GM23338 (cell line): ENCODE measurements around the gene SH3D19. TPM values are rescaled to one million over a fixed set of nuclear protein-coding genes. Genes with fewer than 3 reads are reported as not detected.

Source experiments
- ATAC-seq: fragments of 200-7000 bp; cut with Tn5 transposase; 3 replicates; pipeline ENCODE4 v1.9.1; 2020
- DNase-seq: peaks from one replicate; pipeline ENCODE4 v3.0.0-alpha.2; 2015; ENCODE audit warnings: low spot score
- H2AFZ ChIP-seq: fragments of 200-600 bp; sonication (generic); 2 replicates; pipeline ENCODE4 v1.8.0; 2016; ENCODE audit warnings: antibody characterized with exemption, mild to moderate bottlenecking, moderate library complexity
- H3F3A ChIP-seq: fragments of 200-600 bp; sonication (generic); replicated peaks from 2 replicates; pipeline ENCODE4 v1.8.0; 2017; ENCODE audit warnings: antibody characterized with exemption, mixed run types, low read depth
- H3K27ac ChIP-seq: fragments of 200-600 bp; sonication (generic); 2 replicates; pipeline ENCODE4 v1.6.1; 2016; ENCODE audit warnings: low read depth
- H3K27me3 ChIP-seq: fragments of 200-600 bp; sonication (generic); 2 replicates; pipeline ENCODE4 v1.8.0; 2016; ENCODE audit warnings: mild to moderate bottlenecking, mixed run types, moderate library complexity; ENCODE audit not compliant: insufficient read depth
- H3K36me3 ChIP-seq: fragments of 200-600 bp; sonication (generic); 2 replicates; pipeline ENCODE4 v1.8.0; 2016; ENCODE audit warnings: mild to moderate bottlenecking; ENCODE audit not compliant: insufficient read depth
- H3K4me1 ChIP-seq: fragments of 200-600 bp; sonication (generic); 2 replicates; pipeline ENCODE4 v1.8.0; 2016; ENCODE audit warnings: mild to moderate bottlenecking, moderate library complexity; ENCODE audit not compliant: insufficient read depth
- H3K4me2 ChIP-seq: fragments of 200-600 bp; sonication (generic); 2 replicates; pipeline ENCODE4 v1.7.1; 2017; ENCODE audit warnings: mixed run types
- H3K4me3 ChIP-seq: fragments of 200-600 bp; sonication (generic); 2 replicates; pipeline ENCODE4 v1.6.1; 2016; ENCODE audit warnings: mixed run types
- H3K79me2 ChIP-seq: fragments of 200-600 bp; sonication (generic); replicated peaks from 2 replicates; pipeline ENCODE4 v1.8.0; 2017; ENCODE audit warnings: mild to moderate bottlenecking; ENCODE audit not compliant: insufficient read depth
- H3K9me2 ChIP-seq: fragments of 200-600 bp; sonication (generic); 2 replicates; pipeline ENCODE4 v1.8.0; 2017; ENCODE audit not compliant: insufficient read depth
- H4K20me1 ChIP-seq: fragments of 200-600 bp; sonication (generic); replicated peaks from 2 replicates; pipeline ENCODE4 v1.8.0; 2017; ENCODE audit warnings: mild to moderate bottlenecking; ENCODE audit not compliant: insufficient read depth
- H3K27ac Mint-ChIP-seq: 2 replicates; pipeline ENCODE4 v1.8.0; 2020; ENCODE audit warnings: inconsistent platforms, mild to moderate bottlenecking, moderate library complexity, mixed read lengths
- H3K27me3 Mint-ChIP-seq: 3 replicates; pipeline ENCODE4 v1.8.0; 2022; ENCODE audit warnings: low read depth, mild to moderate bottlenecking, moderate library complexity, mixed read lengths, inconsistent platforms; ENCODE audit not compliant: insufficient read depth, poor library complexity
- H3K36me3 Mint-ChIP-seq: 3 replicates; pipeline ENCODE4 v1.8.0; 2021; ENCODE audit warnings: low read depth, mild to moderate bottlenecking, inconsistent platforms, moderate library complexity, mixed read lengths
- H3K4me1 Mint-ChIP-seq: 3 replicates; pipeline ENCODE4 v1.8.0; 2020; ENCODE audit warnings: mild to moderate bottlenecking, inconsistent platforms, mixed read lengths
- H3K4me3 Mint-ChIP-seq: 3 replicates; pipeline ENCODE4 v1.8.0; 2021; ENCODE audit warnings: moderate library complexity, mild to moderate bottlenecking, inconsistent platforms, mixed read lengths
- H3K9me3 Mint-ChIP-seq: 3 replicates; pipeline ENCODE4 v1.8.0; 2020; ENCODE audit warnings: moderate library complexity, mild to moderate bottlenecking, inconsistent platforms, mixed read lengths
- CREB1 ChIP-seq: fragments of 250-450 bp; sonication (Bioruptor Pico); IDR thresholded peaks from 2 replicates; pipeline ENCODE4 v1.5.0; 2020; ENCODE audit warnings: low read depth, mild to moderate bottlenecking, moderate library complexity
- EZH2 ChIP-seq: fragments of 200-600 bp; sonication (generic); IDR thresholded peaks from one replicate; pipeline ENCODE4 v1.8.0; 2017; ENCODE audit warnings: antibody characterized with exemption, mild to moderate bottlenecking, low read depth; ENCODE audit not compliant: unreplicated experiment
- EZH2phosphoT487 ChIP-seq: fragments of 200-600 bp; sonication (generic); IDR thresholded peaks from one replicate; pipeline ENCODE4 v1.8.1; 2018; ENCODE audit warnings: antibody characterized with exemption; ENCODE audit not compliant: unreplicated experiment
- JUNB ChIP-seq: IDR thresholded peaks from one replicate; pipeline ENCODE4 v1.6.1; 2016; ENCODE audit warnings: antibody characterized with exemption; ENCODE audit not compliant: unreplicated experiment
- NANOG ChIP-seq: IDR thresholded peaks from 2 replicates; pipeline ENCODE4 v1.6.1; 2016; ENCODE audit warnings: antibody characterized with exemption, borderline replicate concordance
- POLR2AphosphoS5 ChIP-seq: IDR thresholded peaks from 2 replicates; pipeline ENCODE4 v1.6.1; 2016; ENCODE audit warnings: antibody characterized with exemption, low read depth
- STAT1 ChIP-seq: IDR thresholded peaks from one replicate; pipeline ENCODE4 v1.6.1; 2016; ENCODE audit warnings: antibody characterized with exemption; ENCODE audit not compliant: unreplicated experiment
- ZNF114 ChIP-seq: fragments of 250-450 bp; sonication (Bioruptor Pico); IDR thresholded peaks from 2 replicates; pipeline ENCODE4 v1.5.0; 2020; ENCODE audit warnings: mild to moderate bottlenecking, moderate library complexity
- ZNF331 ChIP-seq: fragments of 250-450 bp; sonication (Bioruptor Pico); IDR thresholded peaks from 2 replicates; pipeline ENCODE4 v1.5.0; 2020; ENCODE audit warnings: low read depth, mild to moderate bottlenecking, moderate library complexity
- ZNF462 ChIP-seq: fragments of 250-450 bp; sonication (Bioruptor Pico); IDR thresholded peaks from 2 replicates; pipeline ENCODE4 v1.5.0; 2020; ENCODE audit warnings: mild to moderate bottlenecking, moderate library complexity
- polyA plus RNA-seq: library from polyadenylated mRNA; unstranded; fragments of >200 nt; fragmentation: Nextera tagmentation; extraction: Ambion mirVana; gene quantifications from 2 replicates; pipeline ENCODE4 v1.2.1, GENCODE V29; 2016
- total RNA-seq: library from RNA; depleted of rRNA; stranded (reverse); fragments of >200 nt; shearing (Covaris generic); gene quantifications from 2 replicates; pipeline ENCODE4 v1.2.3, GENCODE V29; 2014
- TF ChIP-seq, protein P1 (sequence below): IDR thresholded peaks from 2 replicates; pipeline ENCODE4 v1.6.1; 2016; ENCODE audit warnings: antibody characterized with exemption
- TF ChIP-seq, protein P2 (sequence below): IDR thresholded peaks from one replicate; pipeline ENCODE4 v1.6.1; 2018; ENCODE audit warnings: antibody characterized with exemption; ENCODE audit not compliant: unreplicated experiment
- TF ChIP-seq, protein P3 (sequence below), 2 experiments: fragments of 200-600 bp in 1 of 2; sonication (generic) in 1 of 2; conservative IDR thresholded peaks; 2 replicates each; pipeline versions ENCODE4 v1.5.1 to v1.6.1; 2016 to 2017; ENCODE audit warnings: antibody characterized with exemption in 2 of 2, low read depth in 2 of 2, mild to moderate bottlenecking in 2 of 2, moderate library complexity in 1 of 2

The SH3D19 gene
- total and polyA plus RNA-seq, 2 experiments from 2014 or later, result 25.3 to 57.4 TPM

DNA sequence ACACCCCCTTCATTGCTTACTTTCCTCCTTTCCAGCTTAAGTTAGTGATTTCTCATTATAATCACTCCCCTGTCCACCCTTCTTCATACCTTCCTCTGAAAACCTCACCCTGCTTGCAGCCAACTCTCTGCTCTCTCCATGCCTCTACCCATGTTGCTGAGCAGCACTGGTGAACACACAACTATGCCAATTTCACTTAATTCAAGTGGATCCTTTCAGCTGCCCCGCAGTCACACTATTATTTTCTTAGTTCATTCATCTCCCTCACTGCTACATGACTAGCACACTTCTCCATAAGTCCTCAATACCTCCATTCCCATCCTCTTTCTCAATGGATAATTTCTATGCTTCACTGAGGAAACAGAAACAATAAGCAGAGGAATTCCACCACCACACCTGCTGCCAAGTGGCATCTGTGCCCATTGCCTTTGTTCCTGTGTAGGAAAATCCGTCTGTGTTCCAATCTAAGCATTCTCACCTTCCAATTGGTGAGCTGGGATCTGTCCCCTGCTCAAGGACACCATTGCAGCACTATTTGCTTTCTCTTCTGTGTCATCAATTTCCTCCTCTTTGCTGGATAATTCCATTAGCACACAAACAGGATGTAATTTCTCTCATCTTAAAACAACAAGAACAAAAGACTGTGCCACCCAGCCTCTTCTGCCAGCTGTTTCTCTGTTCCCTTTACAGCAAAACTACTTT lies 73.7 kb downstream of the SH3D19 start:
- Histone ChIP-seq H3F3A (peaks cover 4% of the 10 kb centered on the region; the same call in 1 of the 2 replicates), H3K4me2 (no peak overlapping the region), H3K9me2 (no peaks in the 10 kb centered on the region), H3K4me3 (no peak overlapping the region), H3K27me3 (no peaks in the 10 kb centered on the region), H3K36me3 (no peaks in the 10 kb centered on the region), H4K20me1 (peaks cover 6% of the 10 kb centered on the region; the same call in 1 of the 2 replicates), H3K79me2 (peaks cover 68% of the 10 kb centered on the region), H3K4me1 (peaks cover 21% of the 10 kb centered on the region), H3K27ac (peak overlapping the region; percentile 40), H2AFZ (no peak overlapping the region)
- peaks cover 3% of the 10 kb centered on the region; the same call in 2 of the 3 replicates for H3K9me3 Mint-ChIP-seq
- DNase-seq, result no peak
- peaks cover 14% of the 10 kb centered on the region for H3K4me1 Mint-ChIP-seq
- peaks cover 18% of the 10 kb centered on the region; the same call in 2 of the 3 replicates for H3K36me3 Mint-ChIP-seq
- H3K4me3 Mint-ChIP-seq, result no peak overlapping the region
- H3K27me3 Mint-ChIP-seq, result no peaks in the 10 kb centered on the region
- TF ChIP-seq POLR2AphosphoS5 (no peak), JUNB (no peak), STAT1 (no peak), ZNF462 (no peak), ZNF331 (CRISPR knock-in tag) (no peak), CREB1 (CRISPR knock-in tag) (no peak), EZH2phosphoT487 (no peak), NANOG (no peak), ZNF114 (CRISPR knock-in tag) (no peak), EZH2 (no peak)
- TF ChIP-seq, protein P1, sequence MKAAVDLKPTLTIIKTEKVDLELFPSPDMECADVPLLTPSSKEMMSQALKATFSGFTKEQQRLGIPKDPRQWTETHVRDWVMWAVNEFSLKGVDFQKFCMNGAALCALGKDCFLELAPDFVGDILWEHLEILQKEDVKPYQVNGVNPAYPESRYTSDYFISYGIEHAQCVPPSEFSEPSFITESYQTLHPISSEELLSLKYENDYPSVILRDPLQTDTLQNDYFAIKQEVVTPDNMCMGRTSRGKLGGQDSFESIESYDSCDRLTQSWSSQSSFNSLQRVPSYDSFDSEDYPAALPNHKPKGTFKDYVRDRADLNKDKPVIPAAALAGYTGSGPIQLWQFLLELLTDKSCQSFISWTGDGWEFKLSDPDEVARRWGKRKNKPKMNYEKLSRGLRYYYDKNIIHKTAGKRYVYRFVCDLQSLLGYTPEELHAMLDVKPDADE, result no peak
- TF ChIP-seq, protein P2, sequence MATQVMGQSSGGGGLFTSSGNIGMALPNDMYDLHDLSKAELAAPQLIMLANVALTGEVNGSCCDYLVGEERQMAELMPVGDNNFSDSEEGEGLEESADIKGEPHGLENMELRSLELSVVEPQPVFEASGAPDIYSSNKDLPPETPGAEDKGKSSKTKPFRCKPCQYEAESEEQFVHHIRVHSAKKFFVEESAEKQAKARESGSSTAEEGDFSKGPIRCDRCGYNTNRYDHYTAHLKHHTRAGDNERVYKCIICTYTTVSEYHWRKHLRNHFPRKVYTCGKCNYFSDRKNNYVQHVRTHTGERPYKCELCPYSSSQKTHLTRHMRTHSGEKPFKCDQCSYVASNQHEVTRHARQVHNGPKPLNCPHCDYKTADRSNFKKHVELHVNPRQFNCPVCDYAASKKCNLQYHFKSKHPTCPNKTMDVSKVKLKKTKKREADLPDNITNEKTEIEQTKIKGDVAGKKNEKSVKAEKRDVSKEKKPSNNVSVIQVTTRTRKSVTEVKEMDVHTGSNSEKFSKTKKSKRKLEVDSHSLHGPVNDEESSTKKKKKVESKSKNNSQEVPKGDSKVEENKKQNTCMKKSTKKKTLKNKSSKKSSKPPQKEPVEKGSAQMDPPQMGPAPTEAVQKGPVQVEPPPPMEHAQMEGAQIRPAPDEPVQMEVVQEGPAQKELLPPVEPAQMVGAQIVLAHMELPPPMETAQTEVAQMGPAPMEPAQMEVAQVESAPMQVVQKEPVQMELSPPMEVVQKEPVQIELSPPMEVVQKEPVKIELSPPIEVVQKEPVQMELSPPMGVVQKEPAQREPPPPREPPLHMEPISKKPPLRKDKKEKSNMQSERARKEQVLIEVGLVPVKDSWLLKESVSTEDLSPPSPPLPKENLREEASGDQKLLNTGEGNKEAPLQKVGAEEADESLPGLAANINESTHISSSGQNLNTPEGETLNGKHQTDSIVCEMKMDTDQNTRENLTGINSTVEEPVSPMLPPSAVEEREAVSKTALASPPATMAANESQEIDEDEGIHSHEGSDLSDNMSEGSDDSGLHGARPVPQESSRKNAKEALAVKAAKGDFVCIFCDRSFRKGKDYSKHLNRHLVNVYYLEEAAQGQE, result no peak
- TF ChIP-seq, protein P3, sequence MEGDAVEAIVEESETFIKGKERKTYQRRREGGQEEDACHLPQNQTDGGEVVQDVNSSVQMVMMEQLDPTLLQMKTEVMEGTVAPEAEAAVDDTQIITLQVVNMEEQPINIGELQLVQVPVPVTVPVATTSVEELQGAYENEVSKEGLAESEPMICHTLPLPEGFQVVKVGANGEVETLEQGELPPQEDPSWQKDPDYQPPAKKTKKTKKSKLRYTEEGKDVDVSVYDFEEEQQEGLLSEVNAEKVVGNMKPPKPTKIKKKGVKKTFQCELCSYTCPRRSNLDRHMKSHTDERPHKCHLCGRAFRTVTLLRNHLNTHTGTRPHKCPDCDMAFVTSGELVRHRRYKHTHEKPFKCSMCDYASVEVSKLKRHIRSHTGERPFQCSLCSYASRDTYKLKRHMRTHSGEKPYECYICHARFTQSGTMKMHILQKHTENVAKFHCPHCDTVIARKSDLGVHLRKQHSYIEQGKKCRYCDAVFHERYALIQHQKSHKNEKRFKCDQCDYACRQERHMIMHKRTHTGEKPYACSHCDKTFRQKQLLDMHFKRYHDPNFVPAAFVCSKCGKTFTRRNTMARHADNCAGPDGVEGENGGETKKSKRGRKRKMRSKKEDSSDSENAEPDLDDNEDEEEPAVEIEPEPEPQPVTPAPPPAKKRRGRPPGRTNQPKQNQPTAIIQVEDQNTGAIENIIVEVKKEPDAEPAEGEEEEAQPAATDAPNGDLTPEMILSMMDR (conservative IDR thresholded peaks at IDR 0.05; ENCODE audit: low read depth in 2 of 2), result no peak
- H3K27ac Mint-ChIP-seq, result no peak overlapping the region
- no peak; the same call in 2 of the 3 replicates for ATAC-seq
